HG03139 (cell line): ENCODE results near the gene ANKRD60.
A peak's percentile ranks its signal among the peaks of the same experiment; 100 is the strongest.

Experiments
- ATAC-seq: cut with Tn5 transposase; IDR thresholded peaks from one replicate; pipeline ENCODE4 v1.9.1; 2021; ENCODE audit not compliant: unreplicated experiment

ANKRD60 gene

GRCh38 chr20:58196402-58197184, 31.9 kb downstream of the ANKRD60 start:
- no peak for ATAC-seq

- no peak for ATAC-seq
Measured at GRCh38 chr20:58195047-58195446, 33.4 kb downstream of the ANKRD60 start.

- ATAC-seq, result no peak
Measured at GRCh38 chr20:58194175-58194791, 34.2 kb downstream of the ANKRD60 start.

GRCh38 chr20:58192567-58192966, 35.9 kb downstream of the ANKRD60 start:
- ATAC-seq, result no peak

- ATAC-seq, result no peak
Measured at GRCh38 chr20:58192065-58192464, 36.4 kb downstream of the ANKRD60 start.

DNA sequence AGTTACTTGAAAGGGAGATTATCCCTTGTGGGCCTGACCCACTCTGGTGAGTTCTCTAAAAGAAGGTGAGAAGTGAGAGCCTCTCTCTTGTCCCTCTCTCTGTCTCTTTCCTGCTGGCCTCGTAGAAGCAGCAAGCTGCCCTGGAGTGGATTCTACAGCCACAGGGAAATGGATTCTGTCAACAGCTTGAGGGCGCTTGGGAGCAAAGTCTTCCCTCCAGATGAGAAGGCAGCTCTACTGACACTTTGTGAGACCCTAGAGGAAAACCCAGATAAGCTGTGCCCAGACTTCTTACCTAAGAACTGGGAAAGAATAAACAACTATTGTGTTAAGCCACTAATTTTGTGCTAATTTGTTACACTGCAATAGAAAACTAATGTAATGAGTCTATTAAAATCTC, 39.9 kb downstream of the ANKRD60 start:
- no peak for ATAC-seq

DNA sequence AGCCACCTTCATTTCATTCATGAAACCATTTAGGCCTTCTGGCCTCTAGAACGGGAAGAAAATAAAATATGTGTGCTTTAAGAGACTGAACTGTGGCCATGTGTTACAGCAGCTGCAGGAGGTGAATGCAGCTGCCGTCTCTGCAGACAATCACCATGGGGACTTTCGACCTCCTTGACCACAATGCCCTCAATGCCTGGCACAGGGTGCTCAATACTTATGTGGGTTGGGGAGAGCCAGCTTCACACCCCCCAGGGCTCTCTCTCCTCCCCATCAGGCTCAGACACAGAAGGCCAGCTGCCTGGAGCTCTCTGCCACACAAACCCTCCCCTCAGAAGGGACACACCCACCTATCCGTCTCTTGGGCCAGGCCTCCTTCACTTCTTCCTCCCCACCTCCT, 43.5 kb downstream of the ANKRD60 start:
- ATAC-seq, result no peak

GRCh38 chr20:58184063-58184462, 44.4 kb downstream of the ANKRD60 start:
- ATAC-seq, result no peak

DNA sequence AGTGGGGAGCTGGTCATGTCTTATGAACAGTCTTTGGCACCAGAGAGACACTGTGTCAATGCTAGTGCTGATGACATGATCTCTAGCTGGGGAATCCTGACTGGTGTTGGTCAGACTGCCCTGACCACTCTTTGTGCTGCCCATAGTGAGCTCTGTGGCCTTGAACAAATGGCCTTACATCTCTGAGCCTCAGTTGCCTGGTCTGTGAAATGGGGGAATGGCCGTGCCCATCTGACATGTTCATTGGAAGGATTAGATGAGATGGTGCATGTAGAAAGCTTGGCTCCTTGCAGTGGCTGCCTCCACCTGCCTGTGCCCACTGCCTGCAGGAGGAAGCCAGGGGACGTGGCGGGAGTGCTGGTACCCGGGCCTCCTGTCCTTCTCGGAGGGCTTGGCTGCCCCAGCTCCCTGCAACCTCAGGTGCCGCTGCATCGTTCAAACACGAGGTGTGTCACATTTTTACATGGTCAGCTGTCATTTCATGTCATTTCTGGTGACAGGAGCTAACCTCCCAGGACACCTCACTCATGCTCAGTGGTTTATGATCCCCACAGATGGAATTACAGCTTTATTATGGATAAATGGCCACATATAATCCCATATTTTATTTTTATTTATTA, 45.8 kb downstream of the ANKRD60 start:
- no peak for ATAC-seq

GRCh38 chr20:58179432-58180099, 48.9 kb downstream of the ANKRD60 start:
- peak; percentile 61 for ATAC-seq

GRCh38 chr20:58179083-58179431, 49.4 kb downstream of the ANKRD60 start:
- no peak for ATAC-seq

DNA sequence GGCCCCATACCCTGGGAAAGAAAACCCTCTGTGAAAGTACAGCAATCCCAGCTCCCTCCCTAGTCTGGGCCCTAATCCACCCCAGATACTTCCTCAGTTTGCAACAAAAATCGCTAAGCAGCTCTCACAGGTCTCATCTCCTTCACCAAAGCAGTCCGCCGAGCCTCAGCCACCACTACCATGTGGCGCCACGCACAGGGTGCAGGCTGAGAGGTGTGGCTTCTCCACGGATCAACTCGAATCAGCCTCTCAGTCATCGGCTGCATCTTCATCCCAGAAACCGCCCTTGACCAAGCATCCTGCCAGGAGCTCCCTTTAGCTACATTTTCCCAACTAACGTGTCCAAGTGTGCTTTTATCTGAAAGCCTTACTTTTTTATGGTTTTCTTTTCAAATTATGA, 50.7 kb downstream of the ANKRD60 start:
- no peak for ATAC-seq

DNA sequence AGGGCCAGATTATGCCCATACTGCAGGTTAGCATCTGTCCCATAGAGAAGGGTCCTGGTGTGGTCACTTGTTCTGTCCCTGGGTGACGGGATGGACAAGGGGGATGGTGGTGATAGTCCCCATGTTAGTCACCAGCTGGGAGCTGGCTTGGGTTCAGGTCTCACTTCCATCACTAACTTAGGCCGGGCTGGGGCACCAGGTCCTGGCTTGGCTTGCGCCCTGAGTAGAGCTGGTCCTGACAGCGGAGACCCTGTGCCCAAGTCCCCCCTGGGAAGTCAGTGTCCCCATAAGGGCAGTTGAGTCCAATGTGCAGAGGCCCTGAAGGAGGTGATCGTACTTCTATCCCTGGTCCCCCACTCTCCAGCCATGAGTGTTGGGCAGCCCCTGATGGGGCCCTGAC, 52.6 kb downstream of the ANKRD60 start:
- no peak for ATAC-seq

DNA sequence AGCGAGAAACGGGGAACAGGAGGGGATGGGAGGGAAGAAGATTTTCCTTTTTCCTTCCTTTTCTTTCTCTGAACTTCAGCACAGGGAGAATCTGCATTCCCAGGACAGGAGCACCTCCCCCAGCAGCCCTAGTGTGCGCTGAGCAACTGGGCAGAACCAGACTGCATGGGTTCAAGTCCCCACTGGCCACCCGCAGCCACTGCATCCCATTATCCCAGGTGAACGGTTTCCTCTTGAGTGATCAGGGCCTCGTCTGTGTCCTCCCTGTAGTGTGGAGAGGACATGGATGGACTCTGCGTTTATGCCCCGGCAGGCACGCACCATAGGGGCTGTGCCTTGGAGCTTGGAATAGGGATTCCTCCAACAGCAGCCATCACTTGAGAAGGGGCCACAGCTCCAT, 53.0 kb downstream of the ANKRD60 start:
- no peak for ATAC-seq

- ATAC-seq, result no peak
Measured at GRCh38 chr20:58174708-58175280, 53.7 kb downstream of the ANKRD60 start.

DNA sequence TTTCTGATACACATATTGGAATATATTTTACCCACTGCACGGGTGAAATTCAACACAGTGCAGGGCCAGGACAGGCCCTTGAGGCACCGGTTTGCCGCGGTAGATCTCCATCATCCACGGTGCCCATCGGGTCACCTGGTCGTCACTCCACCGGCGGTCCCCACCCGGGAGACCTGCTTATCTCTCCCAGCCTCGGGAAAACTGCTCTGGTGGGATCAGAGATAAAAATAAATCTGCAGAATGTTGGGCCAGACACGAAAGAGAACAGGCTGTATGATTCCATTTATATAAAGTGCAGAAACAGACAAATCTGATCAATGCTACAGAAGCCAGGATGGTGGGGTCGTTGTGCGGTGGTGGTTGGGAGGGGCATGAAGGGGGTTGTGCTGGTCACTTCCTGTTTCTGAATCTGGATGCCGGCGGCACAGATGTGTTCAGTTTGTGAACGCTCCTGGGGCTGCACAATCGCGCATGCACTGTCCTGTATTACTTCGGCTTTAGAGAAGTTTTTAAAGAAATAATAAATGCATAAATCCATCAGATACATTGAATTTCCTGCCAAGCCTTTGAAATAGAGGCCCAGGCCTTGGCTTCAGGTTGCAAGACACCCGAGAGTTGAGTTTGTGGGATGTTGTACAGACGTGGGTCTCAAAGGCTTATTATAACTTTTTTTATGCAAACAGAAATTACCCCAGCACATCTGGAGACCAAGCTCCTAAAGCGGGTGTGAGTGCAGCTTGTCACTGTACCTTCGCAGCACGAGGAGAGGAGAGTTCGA, 54.3 kb downstream of the ANKRD60 start:
- no peak for ATAC-seq

DNA sequence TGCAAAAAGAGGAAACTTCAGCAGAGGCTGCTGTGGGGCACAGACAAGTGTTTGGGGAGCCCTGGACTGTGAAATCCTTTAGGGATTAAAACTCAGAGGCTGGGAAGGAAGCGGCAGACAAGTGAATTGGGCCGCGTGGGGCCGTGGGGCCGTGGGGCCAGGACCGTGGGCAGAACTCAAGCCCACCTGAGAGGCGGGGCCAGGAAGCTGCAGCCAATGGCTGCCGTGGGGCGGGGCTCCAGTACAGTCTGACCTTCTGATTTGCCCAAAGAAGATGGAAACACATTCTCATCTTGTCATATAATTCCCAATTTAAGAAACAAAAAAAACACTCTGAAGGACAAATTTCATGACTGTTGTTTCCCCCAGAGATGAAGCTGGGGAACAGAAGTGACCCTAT, 55.4 kb downstream of the ANKRD60 start:
- ATAC-seq, result no peak

- ATAC-seq, result no peak
Measured at GRCh38 chr20:58171796-58172425, 56.5 kb downstream of the ANKRD60 start.

GRCh38 chr20:58169450-58169849, 59.0 kb downstream of the ANKRD60 start:
- no peak for ATAC-seq

DNA sequence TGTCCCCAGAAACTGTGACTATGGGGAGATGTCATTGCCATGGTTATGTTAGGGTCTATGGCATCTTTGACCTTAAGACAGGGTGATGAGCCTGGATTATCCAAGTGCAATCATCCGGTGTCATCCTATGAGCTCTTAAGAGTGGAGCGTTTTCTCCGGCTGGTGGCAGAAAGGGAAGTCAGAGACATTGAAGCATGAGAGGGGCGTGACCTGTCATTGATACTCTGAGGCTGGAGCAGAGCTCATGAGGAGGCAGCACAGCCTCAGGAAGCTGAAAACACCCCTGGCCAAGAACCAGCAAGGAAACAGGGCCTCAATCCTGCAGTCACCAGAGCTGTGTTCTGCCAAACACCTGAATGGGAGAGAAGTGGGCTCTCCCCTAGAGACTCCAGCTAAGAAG, 59.6 kb downstream of the ANKRD60 start:
- no peak for ATAC-seq
